ENCODE data around the gene THAP5. TPM values are rescaled to one million over a fixed set of nuclear protein-coding genes. Genes with fewer than 3 reads are reported as not detected.
A peak's percentile ranks its signal among the peaks of the same experiment; 100 is the strongest.

The THAP5 gene
- total RNA-seq, 1 donor from 2014 or later = 21.4 TPM

GRCh38 chr7:108525327-108525984 lies 44.0 kb downstream of the THAP5 start:
- no peak for DNase-seq (ENCODE audit: low spot score, unreplicated experiment)
- Mint-ChIP-seq H3K9me3 (ENCODE audit: low read depth) (no peaks in the 10 kb centered on the region), H3K27me3 (no peaks in the 10 kb centered on the region), H3K36me3 (ENCODE audit: insufficient read depth) (no peaks in the 10 kb centered on the region), H3K4me1 (ENCODE audit: low read depth) (peaks cover 33% of the 10 kb centered on the region), H3K27ac (peak overlapping the region; percentile 98), H3K4me3 (ENCODE audit: low read depth) (peak overlapping the region; percentile 94)
- TF ChIP-seq CTCF (IDR thresholded peaks at IDR 0.05; ENCODE audit: unreplicated experiment) = no peak

- Mint-ChIP-seq H3K4me3 (ENCODE audit: low read depth) (peak overlapping the region; percentile 27), H3K27me3 (no peaks in the 10 kb centered on the region)
- TF ChIP-seq CTCF (IDR thresholded peaks at IDR 0.05; ENCODE audit: unreplicated experiment) = no peak
These were observed 46.7 kb downstream of the THAP5 start for GRCh38 chr7:108522780-108523179.

GRCh38 chr7:108517951-108518350 lies 51.6 kb downstream of the THAP5 start:
- Mint-ChIP-seq H3K4me3 (ENCODE audit: low read depth) (no peak overlapping the region), H3K4me1 (ENCODE audit: low read depth) (peaks cover 8% of the 10 kb centered on the region), H3K9me3 (ENCODE audit: low read depth) (no peaks in the 10 kb centered on the region), H3K36me3 (ENCODE audit: insufficient read depth) (peaks cover 16% of the 10 kb centered on the region), H3K27ac (no peak overlapping the region), H3K27me3 (no peaks in the 10 kb centered on the region)
- DNase-seq (ENCODE audit: low spot score, unreplicated experiment) = no peak
- TF ChIP-seq CTCF (IDR thresholded peaks at IDR 0.05; ENCODE audit: unreplicated experiment) = no peak

More at GRCh38 chr7:108522780-108523179, 46.7 kb downstream of the THAP5 start:
- Mint-ChIP-seq H3K27ac (peak overlapping the region; percentile 1), H3K36me3 (ENCODE audit: insufficient read depth) (peaks cover 6% of the 10 kb centered on the region), H3K9me3 (ENCODE audit: low read depth) (no peaks in the 10 kb centered on the region), H3K4me1 (ENCODE audit: low read depth) (peaks cover 29% of the 10 kb centered on the region)
- DNase-seq (ENCODE audit: low spot score, unreplicated experiment) = no peak

GRCh38 chr7:108515630-108516029 lies 53.9 kb downstream of the THAP5 start:
- TF ChIP-seq CTCF (IDR thresholded peaks at IDR 0.05; ENCODE audit: unreplicated experiment) = no peak
- Mint-ChIP-seq H3K9me3 (ENCODE audit: low read depth) (peaks cover 9% of the 10 kb centered on the region), H3K36me3 (ENCODE audit: insufficient read depth) (peaks cover 31% of the 10 kb centered on the region)

DNA sequence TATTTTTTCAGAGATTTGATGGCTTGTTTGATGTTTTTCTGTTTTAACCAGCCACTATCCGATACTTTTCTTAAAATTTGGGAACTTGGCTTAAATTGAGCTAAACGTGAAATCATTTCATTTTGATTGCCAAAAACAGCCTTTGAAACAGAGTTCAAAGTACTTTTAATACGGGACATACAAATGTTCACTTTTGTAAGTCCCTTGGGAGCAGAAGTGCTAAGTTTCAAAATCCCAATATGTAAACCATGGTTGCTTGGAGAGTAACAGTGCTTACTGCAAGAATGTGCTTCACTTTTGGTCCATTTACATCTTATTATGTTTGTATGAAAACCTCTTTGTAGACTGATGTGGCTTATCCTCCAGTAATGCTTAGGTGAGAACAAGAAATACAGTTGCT lies 54.5 kb downstream of the THAP5 start:
- Mint-ChIP-seq H3K36me3 (ENCODE audit: insufficient read depth) (peaks cover 37% of the 10 kb centered on the region), H3K9me3 (ENCODE audit: low read depth) (peaks cover 9% of the 10 kb centered on the region), H3K27ac (no peak overlapping the region), H3K4me3 (ENCODE audit: low read depth) (no peak overlapping the region), H3K4me1 (ENCODE audit: low read depth) (no peaks in the 10 kb centered on the region), H3K27me3 (no peaks in the 10 kb centered on the region)
- no peak for DNase-seq (ENCODE audit: low spot score, unreplicated experiment)
- no peak for TF ChIP-seq CTCF (IDR thresholded peaks at IDR 0.05; ENCODE audit: unreplicated experiment)

More at GRCh38 chr7:108515630-108516029, 53.9 kb downstream of the THAP5 start:
- no peaks in the 10 kb centered on the region for H3K27me3 Mint-ChIP-seq
- DNase-seq (ENCODE audit: low spot score, unreplicated experiment) = no peak
- H3K27ac Mint-ChIP-seq = no peak overlapping the region
- no peaks in the 10 kb centered on the region for H3K4me1 Mint-ChIP-seq (ENCODE audit: low read depth)
- H3K4me3 Mint-ChIP-seq (ENCODE audit: low read depth) = no peak overlapping the region

Other genes with a start within 250 kb of the THAP5 start
- 19.2 and 19.9 TPM in 2 replicates for gene NRCAM, start 113.3 kb downstream of the THAP5 start, total RNA-seq
- 17.1 TPM in 2 replicates for gene PNPLA8, start 43.6 kb downstream of the THAP5 start, total RNA-seq
- gene DNAJB9, start 168 bp upstream of the THAP5 start, total RNA-seq = 19.5 TPM in 2 replicates